Midbrain (tissue), 1 donor: ENCODE measurements around the gene HPCA.

ENCODE experiments used
- DNase-seq: peaks from one replicate; lab custom pipeline; 2025; lab: John Stamatoyannopoulos, UW

Gene HPCA

DNA sequence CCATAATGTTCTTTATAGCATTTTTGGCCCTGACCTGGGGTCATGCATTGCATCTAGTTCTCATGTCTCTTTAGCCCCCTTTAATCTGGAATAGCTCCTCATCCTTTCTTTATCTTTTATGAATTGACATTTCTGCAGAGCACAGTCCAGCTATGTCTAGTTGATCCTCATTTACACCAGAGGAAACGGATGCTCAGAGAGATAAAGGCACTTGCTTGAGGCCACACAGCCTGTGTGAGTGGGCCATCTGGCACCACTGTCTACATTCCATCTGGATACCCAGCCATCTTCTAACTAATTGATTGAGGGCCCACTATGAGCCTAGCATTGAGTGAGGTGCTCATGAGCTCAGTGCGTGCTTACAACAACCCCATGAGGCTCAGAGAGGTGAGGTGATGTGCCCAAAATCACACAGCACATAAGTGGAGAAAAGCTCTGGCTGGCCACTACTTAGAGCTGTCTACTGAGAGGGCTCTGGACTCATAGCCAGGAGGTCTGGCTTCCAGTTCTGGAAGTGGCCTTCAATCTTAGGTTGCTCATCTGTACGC lies 3.5 kb downstream of the HPCA start:
- DNase-seq, result no peak

DNA sequence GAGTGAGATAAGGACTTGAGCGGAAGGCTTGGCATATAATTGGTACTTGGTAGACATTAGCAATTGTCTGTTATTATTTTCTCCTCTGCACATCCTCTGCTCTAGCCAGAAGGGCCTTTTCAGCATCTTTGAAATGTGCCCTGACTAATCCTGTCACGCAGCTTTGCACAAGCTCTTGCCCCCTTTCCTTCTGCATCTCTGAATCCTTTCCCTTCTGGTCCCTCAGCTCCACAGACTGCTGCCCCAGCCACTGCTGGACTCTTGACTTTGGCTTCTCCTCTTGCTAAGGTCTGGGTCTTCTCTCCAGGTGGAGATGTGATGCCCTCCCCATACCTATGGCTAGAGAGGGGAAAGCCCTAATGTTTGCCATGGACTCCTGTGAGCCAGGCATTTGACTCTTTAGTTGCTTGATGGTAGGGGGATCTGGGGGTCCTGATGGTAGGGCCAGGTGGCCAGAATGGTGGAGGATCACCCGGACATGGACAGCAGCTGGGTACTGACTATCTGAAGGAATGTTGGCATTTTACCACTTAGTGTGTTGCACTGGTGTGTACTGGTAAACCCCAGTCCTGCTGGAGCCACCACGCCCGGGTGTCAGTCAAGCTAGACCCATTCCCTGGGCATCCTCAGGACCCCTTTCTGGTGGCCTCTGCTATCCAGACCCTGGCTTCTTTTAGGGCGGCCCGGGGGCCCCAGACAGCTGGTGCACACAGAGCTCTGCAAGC lies 4.4 kb downstream of the HPCA start:
- no peak for DNase-seq

DNA sequence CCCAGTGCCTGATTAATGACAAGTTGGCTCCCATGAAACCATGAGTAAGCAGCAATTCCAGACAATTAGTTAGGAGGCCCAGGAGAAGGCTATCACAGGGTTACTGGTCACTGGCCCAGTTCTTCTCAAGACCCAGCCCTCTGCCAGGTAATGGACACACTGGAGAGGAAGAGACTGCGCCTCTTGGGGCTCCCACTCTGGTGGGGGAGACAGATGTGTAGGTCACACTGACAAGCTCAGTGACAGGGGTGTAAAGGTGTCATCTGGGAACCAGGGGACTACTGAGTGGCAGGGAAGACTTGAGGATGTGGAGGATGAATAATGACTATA lies 4.9 kb downstream of the HPCA start:
- no peak for DNase-seq

DNA sequence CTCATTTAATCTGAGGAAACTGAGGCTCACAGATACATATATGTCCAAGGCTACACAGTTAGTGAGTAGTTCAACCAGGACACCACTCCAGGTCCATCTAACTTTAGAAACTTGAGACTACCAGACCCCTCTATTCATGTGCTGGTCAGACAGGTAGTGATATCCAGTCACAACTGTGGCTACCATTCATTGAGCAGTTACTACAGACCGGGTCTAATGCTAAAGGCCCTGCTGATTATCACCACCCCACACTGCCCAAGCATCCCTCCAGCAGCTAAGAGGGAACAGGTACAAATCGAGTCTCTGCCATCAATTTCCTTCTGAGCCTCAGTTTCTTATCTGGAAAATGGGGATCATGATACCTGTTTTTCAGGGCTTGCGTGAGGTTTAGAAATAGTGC lies 5.3 kb downstream of the HPCA start:
- no peak for DNase-seq

DNA sequence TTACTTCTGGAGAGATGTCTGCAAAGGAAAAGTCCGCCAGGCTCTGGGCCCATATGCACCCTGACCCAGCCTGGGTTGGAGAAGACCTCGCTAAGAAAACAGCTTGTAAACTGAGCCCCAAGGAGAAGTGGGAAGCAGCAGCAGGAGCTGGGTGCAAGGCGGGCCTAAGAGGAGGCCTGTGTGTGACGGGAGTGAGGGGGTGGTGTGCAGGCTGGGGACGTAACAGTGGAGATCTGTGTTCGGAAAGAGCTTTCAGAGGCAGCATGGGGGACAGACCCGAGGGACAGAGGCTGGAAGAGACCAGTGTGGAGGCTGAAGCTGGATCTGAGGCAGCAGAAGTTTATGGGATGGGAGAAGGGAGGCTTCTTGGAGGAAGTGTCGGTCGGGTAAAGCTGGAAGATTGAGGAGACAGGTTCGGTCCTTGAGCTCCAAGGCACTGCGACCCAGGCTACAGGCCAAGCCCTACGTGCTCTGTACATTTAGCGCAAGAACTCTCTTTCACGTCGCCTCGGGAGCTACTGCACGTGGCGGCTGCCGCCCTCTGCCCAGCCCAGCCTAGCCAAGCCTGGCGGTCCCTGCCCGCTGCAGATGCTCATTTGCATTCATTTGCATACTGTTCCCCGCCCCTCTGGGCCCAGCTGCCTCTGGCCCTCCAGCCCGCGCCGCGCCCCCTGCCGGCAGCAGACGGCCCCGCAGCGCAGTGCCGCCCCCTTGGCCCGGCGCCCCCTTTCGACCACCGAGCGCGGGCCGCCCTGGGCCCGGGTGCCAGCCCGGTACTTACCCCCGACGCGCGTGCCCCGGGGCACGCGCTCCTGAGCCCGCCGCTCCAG lies 6.3 kb downstream of the HPCA start:
- DNase-seq, result peak; percentile 71

DNA sequence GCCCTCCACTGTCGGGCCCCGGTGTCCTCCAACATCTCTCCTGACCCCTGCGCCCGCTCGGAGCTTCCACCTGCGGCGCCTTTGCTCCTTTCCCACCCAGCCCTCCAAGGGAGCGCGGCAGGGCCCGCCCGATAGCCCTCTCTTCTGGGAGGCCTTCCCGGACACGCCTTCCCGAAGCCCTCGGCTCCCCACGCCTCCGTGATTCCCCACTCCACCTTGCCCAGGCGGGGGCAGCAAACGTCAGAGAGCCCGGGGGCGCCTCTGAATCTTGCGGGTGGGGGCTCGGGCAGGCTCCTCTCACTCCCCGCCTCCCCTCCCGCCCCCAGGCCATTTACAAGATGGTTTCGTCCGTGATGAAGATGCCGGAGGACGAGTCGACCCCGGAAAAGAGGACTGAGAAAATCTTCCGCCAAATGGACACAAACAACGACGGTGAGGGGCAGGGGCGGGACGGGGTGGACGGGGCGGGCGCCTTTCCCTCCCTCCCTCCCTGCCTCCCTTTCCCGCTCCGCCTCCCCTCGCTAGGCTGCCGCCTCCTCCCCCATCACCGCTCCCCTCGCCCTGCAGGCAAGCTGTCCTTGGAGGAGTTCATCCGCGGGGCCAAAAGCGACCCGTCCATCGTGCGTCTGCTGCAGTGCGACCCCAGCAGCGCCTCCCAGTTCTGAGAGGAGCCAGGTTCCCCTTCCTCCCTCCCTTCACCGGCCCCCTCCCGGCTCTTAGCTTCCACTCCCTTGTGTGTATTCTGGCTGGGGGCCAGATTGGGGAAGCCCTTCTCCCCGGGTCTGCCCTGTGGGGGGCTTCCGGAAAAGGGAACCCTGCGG lies 7.1 kb downstream of the HPCA start:
- peak; percentile 37 for DNase-seq

DNA sequence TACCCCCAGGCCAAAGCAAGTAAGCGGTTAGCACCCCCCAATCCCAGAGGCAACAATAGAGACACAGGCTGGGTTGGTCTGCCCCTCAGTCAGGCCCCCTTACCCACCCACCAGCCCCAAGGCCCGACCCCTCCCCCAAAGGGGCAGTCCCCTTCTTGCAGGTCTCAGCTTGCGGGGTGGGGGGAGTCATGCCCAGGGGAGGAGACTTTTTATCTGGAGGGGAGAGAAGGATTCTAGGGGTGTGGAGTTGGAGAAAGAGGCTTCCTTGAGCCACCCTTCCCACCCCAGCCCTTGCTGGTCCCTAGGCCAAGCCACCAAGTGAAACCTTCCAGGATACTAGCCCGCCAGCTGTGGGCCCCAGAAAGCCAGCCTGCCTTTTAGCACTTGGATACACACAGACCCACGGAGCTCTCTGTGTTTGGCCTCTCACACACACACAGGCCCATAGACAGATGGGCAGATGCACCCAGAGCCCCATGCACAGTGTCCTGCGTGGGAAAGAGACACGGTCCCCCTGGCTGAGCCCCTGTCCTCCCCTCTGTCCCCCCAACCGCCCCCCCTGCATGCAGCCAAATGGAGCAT lies 7.8 kb downstream of the HPCA start:
- DNase-seq, result no peak

DNA sequence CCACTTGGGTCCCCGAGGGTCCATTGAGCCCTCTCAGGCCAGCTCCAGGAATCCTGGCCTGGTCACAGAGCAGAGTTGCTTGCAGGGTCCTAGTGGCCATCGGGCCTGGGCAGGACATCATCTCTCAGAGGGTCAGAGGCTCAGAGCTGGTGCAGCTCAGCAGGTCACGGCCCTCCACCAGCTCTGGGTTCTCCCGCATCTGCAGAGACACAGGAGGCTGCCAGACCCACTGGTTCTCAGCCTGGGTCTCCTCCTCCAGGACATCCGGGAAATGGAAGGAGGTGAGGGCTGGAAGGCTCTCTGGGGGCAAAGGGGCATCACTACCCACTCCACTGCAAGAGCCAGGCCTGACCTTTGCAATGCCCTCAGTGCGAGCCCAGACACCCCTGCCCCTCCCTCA lies 8.4 kb downstream of the HPCA start:
- DNase-seq, result no peak

DNA sequence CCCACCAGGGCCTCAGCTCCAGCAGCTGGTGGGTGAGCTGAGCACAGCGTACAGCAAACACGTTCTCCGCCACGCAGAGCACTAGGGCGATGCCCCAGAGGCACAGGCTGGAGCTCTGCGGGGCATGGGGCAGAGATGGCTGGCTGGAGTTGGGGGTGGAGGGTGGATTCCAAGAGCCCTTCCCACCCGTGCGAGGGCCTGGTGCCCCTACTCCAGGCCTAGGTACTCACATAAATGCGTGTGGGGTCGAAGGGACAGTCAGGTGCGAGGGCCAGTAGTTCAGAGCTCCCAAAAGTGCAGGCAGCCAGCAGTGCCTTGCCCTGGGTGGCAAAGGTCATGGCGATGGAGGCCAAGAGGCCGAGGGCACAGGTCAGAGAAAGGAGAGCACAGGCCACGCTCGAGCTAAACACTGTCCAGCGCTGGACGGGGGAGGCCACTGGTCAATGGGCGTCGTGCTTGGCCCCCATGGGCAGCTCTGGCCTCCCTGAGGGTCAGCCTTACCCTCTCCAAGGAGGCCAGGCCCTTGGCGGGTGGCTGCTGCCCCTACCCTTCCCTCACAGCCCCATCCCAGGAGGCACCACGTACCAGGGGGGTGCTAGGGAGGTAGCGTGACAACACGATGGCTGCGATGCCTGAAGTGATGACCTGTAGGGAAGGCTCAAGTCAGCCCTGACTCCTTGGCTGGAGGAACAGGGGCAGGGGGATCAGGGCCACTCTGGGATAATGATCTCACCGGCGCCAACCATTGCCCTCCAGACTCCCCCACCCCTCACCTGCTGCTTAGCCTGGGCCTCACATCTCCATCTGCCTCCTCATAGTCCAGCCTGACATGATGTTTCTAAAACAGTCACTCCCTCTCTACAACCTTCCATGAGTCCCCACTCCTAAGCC lies 9.3 kb downstream of the HPCA start:
- DNase-seq, result no peak

DNA sequence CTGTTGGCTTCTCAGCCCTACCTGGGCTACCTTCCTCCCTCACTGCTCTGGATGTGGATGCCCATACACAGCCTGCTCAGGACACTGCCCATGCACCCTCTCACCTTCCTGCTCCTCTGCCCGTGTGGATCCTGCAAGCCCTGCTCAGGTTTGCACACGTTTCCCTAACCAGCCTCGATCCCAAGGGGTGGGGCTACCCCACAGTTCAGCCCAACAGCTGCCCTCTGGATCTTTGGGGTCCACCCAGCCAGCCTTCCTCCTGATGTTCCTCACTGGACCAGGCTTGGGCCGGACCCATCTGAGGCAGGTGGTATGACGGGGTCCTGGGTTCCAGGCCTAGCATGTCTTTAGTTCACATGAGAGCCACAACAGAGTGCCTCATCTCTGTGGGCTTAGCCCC lies 10.2 kb downstream of the HPCA start:
- DNase-seq, result no peak

DNA sequence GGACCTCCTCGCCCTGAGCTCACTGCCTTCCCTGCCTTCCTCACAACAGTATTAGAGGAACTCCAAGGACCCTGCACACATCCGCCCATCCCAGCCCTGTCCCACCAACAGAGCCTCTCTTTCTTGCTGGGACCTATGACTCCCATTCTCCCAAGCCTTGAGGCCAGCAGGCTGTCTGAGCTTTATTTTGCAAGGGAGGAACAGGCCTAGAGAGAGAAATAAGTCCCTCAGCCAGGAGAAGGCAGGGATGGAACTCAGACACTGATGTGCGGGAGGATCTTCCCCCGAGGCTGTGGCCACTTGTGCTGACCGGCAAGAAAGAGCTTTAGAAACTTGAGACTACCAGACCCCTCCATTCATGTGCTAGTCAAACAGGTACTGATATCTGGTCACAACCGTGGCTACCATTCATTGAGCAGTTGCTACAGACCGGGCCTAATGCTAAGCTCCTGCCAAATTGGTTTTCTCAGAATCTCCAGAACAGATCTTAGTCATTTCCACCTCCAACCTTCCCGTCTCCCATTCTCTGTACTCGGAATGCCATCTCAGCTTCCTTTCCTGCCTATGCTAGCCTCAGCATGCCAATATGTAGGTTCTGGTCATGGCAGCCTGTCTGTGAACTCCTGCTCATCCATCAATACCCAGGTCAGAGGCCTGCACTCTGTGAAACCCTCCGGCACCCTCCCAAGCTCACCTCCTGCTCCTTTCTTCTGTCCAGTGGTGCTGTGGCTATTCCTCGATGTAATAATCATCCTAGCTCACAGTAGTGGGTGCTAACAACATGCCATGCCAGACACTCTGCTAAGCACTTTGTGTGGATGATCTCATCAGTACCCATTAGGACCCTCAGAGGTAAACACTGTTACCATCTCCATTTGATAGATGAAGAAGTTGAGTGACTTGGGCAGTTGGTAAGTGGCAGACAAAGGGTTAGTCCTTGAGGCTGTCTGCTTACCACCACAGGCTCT lies 11.1 kb downstream of the HPCA start:
- DNase-seq, result no peak

DNA sequence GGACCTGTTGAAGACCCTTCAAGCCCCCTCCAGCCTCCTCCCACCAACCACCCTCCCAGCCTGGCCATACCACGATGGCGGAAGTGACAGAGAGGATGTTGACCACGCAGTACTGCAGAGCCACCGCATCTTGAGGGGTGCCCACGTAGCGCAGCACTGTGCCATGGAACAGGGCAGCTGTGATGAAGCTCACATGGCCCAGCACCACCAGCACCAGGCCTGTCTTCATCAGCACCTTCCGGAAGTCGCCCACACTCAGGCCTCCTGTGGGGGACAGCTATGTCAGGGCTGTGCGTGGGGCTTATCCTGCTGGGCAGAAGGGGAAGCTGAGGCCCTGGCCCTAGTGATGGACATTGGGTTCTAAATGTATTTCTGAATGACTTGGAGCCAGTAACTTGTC lies 11.8 kb downstream of the HPCA start:
- no peak for DNase-seq

DNA sequence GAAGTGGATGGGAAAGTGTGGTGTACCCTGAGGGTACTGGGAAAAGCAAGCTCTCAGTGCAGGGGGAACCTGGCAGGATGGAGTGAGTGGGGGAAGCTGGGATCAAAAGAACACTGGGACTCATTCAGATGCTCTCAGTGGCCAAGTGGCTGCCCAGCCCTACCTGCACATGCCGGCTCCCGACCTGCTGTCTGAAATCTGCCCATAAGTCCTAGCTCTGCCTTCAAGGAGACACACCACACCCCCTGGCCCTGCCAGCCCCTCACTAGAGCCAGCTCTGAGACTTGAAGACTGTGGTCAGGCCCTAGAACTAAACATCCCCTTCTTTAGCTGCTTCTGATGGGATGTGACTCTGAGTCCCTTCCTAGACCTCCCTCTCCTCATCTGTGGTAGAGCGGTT lies 12.7 kb downstream of the HPCA start:
- no peak for DNase-seq

DNA sequence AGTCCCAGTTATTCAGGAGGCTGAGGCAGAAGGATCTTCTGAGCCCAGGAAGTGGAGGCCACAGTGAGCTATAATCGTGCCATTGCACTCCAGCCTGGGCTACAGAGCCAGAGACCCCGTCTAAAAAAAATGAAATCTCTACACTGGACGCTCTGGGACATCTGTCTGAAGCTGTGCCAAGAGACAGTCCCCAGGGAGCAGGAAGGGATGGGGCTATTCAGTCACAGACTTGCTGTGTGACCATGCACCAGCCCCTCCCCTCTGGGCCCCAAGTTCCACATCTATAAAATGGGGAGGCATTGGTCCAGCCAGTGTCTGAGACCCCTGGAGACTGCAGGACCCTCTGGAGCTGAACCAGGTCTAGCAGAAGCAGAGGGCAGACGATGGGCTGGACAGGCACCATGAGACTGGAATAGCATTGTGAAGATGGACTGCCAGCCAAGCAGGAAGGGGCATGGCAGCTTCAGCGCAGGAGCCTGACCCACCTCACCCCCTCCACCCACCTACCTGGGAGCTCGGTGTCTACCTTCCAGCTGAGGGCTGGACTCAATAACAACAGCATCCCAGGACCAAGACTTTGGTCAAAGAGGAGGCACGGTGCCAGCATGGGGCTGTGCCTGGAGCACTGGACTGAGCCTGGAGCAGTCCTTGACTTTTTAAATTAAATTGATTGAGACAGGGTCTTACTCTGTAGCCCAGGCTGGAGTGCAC lies 13.4 kb downstream of the HPCA start:
- no peak for DNase-seq

DNA sequence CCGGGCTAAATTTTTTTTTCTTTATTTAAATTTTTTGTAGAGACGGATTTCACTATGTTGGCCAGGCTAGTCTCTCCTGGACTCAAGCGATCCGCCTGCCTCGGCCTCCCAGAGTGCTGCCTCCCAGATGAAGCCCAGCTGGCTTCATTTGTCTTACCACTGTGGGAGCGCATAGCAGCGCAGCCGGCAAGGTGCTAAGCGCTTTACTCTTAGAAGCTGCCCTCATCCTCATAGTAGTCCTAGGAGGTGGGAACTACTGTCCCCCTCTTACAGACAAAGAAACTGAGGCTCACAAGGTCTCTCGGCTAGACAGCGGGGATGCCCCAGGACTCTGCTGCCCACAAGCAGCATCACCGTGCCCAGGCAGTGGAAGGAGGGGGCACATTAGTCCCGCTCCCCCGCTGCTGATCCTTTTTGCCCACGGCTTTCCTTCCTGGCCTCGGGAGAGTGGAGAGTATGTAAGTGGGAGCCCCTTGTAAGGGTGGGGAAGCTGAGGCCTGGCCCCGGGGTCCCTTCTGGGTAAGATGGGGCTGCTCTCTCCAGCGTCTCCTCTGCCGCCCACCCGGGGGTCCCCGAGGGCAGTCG lies 14.2 kb downstream of the HPCA start:
- no peak for DNase-seq

DNA sequence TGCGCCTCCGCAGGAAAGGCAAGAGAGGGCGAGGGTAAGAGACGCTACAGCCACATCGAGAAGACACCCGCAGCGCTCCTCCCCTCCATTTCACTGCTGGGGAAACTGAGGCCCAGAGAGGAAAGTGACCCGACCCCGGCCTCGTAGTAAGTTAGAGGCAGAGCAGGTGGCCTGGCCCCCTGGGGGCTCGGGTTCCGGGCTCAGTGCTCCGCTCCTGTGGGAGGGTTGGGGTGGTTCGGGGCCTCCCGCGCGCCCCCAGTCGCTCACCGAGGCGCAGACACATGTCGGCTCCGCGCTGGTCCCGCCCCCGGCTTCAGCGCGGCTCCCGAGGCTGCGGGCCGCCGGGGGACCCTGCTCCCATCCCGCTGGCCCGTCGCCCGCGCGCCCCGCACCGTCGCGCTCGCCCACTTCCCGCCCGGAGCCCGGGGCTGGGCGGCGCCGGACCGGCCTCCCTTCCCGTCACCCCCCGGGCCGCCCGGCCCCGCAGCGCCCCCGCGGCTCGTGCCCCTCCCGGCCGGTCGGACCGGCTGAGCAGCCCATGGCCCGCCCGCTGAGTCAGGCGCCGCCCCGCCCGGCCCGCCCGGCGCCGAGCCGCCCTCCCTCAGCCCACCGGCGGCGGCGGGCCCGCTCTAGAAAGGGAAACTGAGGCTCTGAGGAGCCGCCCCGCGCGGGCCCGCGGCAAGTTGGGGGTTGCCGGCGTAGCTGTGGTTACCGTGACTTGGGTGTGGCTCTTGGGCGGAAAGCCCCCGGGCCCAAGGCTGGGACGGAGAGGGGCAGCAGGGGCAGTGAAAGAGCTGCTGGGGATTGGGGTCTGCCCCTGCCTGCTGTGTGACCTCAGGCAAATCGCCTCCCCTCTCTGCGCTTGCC lies 14.9 kb downstream of the HPCA start, which contains the start of gene TMEM54:
Gene TMEM54, minus strand, starts transcription at position 434 of the 867 bp plus-strand sequence. Its CDS starts 151 bp downstream, at position 283.
- DNase-seq, result peak; percentile 29

DNA sequence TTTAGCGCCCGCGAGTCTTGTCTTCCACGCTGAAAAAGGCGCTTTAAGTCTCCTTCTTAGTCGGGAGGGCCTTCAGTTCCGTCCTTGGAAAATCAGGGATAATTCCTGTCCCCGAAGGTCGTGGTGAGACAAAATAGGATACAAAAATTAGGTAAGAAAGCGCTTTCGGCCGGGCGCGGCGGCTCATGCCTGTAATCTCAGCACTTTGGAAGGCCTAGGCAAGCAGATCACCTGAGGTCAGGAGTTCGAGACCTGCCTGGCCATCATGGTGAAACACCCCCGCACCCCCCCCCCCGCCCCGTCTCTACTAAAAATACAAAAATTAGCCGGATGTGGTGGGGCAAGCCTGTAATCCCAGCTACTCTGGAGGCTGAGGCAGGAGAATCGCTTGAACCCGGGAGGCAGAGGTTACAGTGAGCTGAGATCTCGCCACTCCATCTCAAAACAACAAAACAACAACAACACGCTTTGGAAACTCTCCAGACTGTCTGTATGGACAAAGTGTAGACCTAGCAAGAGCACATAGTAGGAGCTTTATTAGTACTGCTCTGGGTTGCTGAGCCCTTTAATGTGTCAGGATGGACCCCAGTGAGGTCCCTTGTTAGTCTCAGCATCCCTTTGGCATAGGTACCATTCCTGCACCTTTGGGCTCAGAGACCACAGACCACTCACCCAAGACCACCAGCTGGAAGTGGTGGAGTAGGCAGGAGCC lies 15.7 kb downstream of the HPCA start:
- no peak for DNase-seq
